GM12891 (cell line): ENCODE data around the gene NELFA.

Experiments used
- POLR2AphosphoS5 ChIP-seq: IDR thresholded peaks from 2 replicates; pipeline ENCODE4 v1.6.1; 2011; ENCODE audit warnings: low read depth, low read length, control low read depth
- POU2F2 ChIP-seq: IDR thresholded peaks from 2 replicates; pipeline ENCODE4 v1.6.1; 2011; ENCODE audit warnings: low read depth, mild to moderate bottlenecking, control low read depth, low read length, moderate library complexity

GRCh38 chr4:1986578-1987210 lies 22.1 kb downstream of the NELFA start:
- TF ChIP-seq POLR2AphosphoS5 (no peak), POU2F2 (no peak)
